HepG2 (cell line): ENCODE measurements around the gene FAM167B. TPM values are rescaled to one million over a fixed set of nuclear protein-coding genes. Genes with fewer than 3 reads are reported as not detected.

Experiments used
- AHDC1 ChIP-seq: sonication (generic); formaldehyde crosslinking; IDR thresholded peaks from 2 replicates; pipeline ENCODE4 v1.5.1; 2020; ENCODE audit warnings: mild to moderate bottlenecking, missing genetic modification reagents, borderline replicate concordance
- AHR ChIP-seq: IDR thresholded peaks from 2 replicates; pipeline ENCODE4 v1.6.1; 2018; ENCODE audit warnings: missing genetic modification reagents, missing compliant biosample characterization
- BCL6 ChIP-seq: IDR thresholded peaks from 2 replicates; pipeline ENCODE4 v1.6.1; 2016; ENCODE audit warnings: missing genetic modification reagents, missing compliant biosample characterization
- CTCF ChIP-seq: sonication (generic); formaldehyde crosslinking; IDR thresholded peaks from 2 replicates; pipeline ENCODE4 v1.5.0; 2020; ENCODE audit warnings: mild to moderate bottlenecking, missing genetic modification reagents, moderate library complexity
- ELF3 ChIP-seq: IDR thresholded peaks from 2 replicates; pipeline ENCODE4 v1.6.1; 2016; ENCODE audit warnings: missing genetic modification reagents, missing compliant biosample characterization
- GLI4 ChIP-seq: sonication (generic); formaldehyde crosslinking; IDR thresholded peaks from 2 replicates; pipeline ENCODE4 v1.5.1; 2020; ENCODE audit warnings: missing genetic modification reagents, mild to moderate bottlenecking, moderate library complexity, borderline replicate concordance
- HMG20A ChIP-seq: IDR thresholded peaks from 2 replicates; pipeline ENCODE4 v1.6.1; 2016; ENCODE audit warnings: borderline replicate concordance
- HMGXB3 ChIP-seq: sonication (generic); formaldehyde crosslinking; IDR thresholded peaks from 2 replicates; pipeline ENCODE4 v1.4.0; 2020; ENCODE audit warnings: missing genetic modification reagents, borderline replicate concordance
- HNRNPH1 ChIP-seq: fragments of 200-400 bp; formaldehyde crosslinking; optimal IDR thresholded peaks from 2 replicates; pipeline ENCODE3; 2017; ENCODE audit warnings: mild to moderate bottlenecking, low read depth, low read length
- MTA3 ChIP-seq: sonication (generic); formaldehyde crosslinking; IDR thresholded peaks from 2 replicates; pipeline ENCODE4 v1.4.0; 2020; ENCODE audit warnings: missing genetic modification reagents
- NFE2L1 ChIP-seq: sonication (generic); formaldehyde crosslinking; IDR thresholded peaks from 2 replicates; pipeline ENCODE4 v1.4.0; 2020; ENCODE audit warnings: missing genetic modification reagents, mild to moderate bottlenecking, borderline replicate concordance
- SALL2 ChIP-seq: sonication (generic); formaldehyde crosslinking; IDR thresholded peaks from 2 replicates; pipeline ENCODE4 v1.8.1; 2023; ENCODE audit warnings: mild to moderate bottlenecking, missing genetic modification reagents, inconsistent platforms
- SMAD9 ChIP-seq: sonication (generic); formaldehyde crosslinking; IDR thresholded peaks from 2 replicates; pipeline ENCODE4 v1.5.1; 2020; ENCODE audit warnings: mild to moderate bottlenecking, missing genetic modification reagents
- THRA ChIP-seq: sonication (generic); formaldehyde crosslinking; IDR thresholded peaks from 2 replicates; pipeline ENCODE4 v1.4.0; 2020; ENCODE audit warnings: missing genetic modification reagents, borderline replicate concordance
- XBP1 ChIP-seq: sonication (generic); formaldehyde crosslinking; IDR thresholded peaks from 2 replicates; pipeline ENCODE4 v1.5.0; 2020; ENCODE audit warnings: missing genetic modification reagents
- polyA plus RNA-seq, 8 experiments: library from polyadenylated mRNA; depleted of rRNA in 3 of 8; stranded (reverse) in 7 of 8; unstranded in 1 of 8; fragments of >200 nt; fragmentation: Illumina TruSeq in 4 of 8; extraction: Trizol in 4 of 8; gene quantifications; 2 replicates each; pipeline versions ENCODE4 v1.2.1 to v1.2.3, GENCODE V29; 2011 to 2016; ENCODE audit warnings: low read depth in 4 of 8, missing spikeins in 1 of 8, mixed read lengths in 1 of 8; ENCODE audit not compliant: insufficient read depth in 1 of 8
- total RNA-seq, 5 experiments: library from RNA; depleted of rRNA; stranded (reverse); fragments of >200 nt; fragmentation: Illumina TruSeq; extraction: Trizol; gene quantifications; 2 replicates each; pipeline ENCODE4 v1.2.3, GENCODE V29; 2016; ENCODE audit warnings: low read depth in 1 of 5

FAM167B gene
- total and polyA plus RNA-seq, 2 of the 13 experiments (the other 11 are each of a cell fraction or from before 2014, with no cell fraction given): 0.15 to 0.70 TPM

GRCh38 chr1:32291708-32292538 lies 44.9 kb downstream of the FAM167B start, which contains the start of gene HDAC1 (continued):
- TF ChIP-seq AHDC1 (no peak), HNRNPH1 (no peak), SMAD9 (CRISPR knock-in tag) (no peak), ELF3 (CRISPR knock-in tag) (peak; percentile 44; the same call in 1 of the 2 replicates), THRA (CRISPR knock-in tag) (no peak), CTCF (CRISPR knock-in tag) (no peak; the same call in 1 of the 2 replicates), GLI4 (no peak), XBP1 (no peak), BCL6 (no peak), HMG20A (CRISPR knock-in tag) (no peak), HMGXB3 (no peak; the same call in 1 of the 2 replicates), MTA3 (CRISPR knock-in tag) (no peak), AHR (CRISPR knock-in tag) (no peak; the same call in 1 of the 2 replicates), NFE2L1 (CRISPR knock-in tag) (no peak), SALL2 (CRISPR knock-in tag) (peak; percentile 68; the same call in 1 of the 2 replicates)
